Measurements from ENCODE around the gene CHODL. TPM values are rescaled to one million over a fixed set of nuclear protein-coding genes. Genes with fewer than 3 reads are reported as not detected.

CHODL gene
- total RNA-seq, 1 experiment from 2014 or later, result 3.4 TPM

DNA sequence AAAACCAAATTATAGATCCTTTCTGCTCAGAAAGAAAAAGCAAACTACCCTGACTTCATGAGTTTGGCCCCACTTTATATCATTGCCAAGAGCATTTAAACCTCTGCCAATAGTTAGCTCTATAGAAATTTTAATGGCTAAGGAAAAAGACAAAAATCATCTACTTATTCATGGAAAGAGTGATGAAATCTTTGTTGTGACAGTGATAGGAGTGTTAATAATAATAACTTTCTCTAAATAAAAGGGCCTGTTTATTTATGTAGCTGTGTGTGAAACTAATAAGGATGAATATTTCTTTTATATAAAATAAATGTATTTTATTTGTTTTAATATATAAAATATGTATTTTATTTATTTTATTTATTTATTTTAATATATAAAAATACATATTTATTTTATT, 6.4 kb downstream of the CHODL start:
- DNase-seq, result no peak
- H3K79me1 ChIP-seq (ENCODE audit: insufficient read depth, low read depth, low read length, poor library complexity, severe bottlenecking), result no peaks in the 10 kb centered on the region
- no peak overlapping the region for H4K5ac ChIP-seq (ENCODE audit: insufficient read length, low read depth, low read length)
- TF ChIP-seq, protein P1, sequence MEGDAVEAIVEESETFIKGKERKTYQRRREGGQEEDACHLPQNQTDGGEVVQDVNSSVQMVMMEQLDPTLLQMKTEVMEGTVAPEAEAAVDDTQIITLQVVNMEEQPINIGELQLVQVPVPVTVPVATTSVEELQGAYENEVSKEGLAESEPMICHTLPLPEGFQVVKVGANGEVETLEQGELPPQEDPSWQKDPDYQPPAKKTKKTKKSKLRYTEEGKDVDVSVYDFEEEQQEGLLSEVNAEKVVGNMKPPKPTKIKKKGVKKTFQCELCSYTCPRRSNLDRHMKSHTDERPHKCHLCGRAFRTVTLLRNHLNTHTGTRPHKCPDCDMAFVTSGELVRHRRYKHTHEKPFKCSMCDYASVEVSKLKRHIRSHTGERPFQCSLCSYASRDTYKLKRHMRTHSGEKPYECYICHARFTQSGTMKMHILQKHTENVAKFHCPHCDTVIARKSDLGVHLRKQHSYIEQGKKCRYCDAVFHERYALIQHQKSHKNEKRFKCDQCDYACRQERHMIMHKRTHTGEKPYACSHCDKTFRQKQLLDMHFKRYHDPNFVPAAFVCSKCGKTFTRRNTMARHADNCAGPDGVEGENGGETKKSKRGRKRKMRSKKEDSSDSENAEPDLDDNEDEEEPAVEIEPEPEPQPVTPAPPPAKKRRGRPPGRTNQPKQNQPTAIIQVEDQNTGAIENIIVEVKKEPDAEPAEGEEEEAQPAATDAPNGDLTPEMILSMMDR (conservative IDR thresholded peaks at IDR 0.05), result no peak
- no peak overlapping the region for H2BK12ac ChIP-seq (ENCODE audit: insufficient read length, low read depth, low read length)
- no peak overlapping the region for H3K27ac Mint-ChIP-seq
- H4K20me1 ChIP-seq (ENCODE audit: control insufficient read depth, insufficient read depth, insufficient read length), result no peaks in the 10 kb centered on the region
- no peak overlapping the region for H3K23ac ChIP-seq (ENCODE audit: insufficient read length, low read depth, low read length)
- no peaks in the 10 kb centered on the region for H3K79me2 ChIP-seq (ENCODE audit: insufficient read depth, low read length)
- no peak overlapping the region for H3K56ac ChIP-seq (ENCODE audit: insufficient read length, low read depth, low read length)
- no peak overlapping the region for H4K91ac ChIP-seq (ENCODE audit: insufficient read length, low read depth, low read length)
- no peak overlapping the region for H2AFZ ChIP-seq (ENCODE audit: low read length)
- H3K4ac ChIP-seq (ENCODE audit: low read depth, low read length), result no peak overlapping the region
- no peak overlapping the region for H2BK15ac ChIP-seq (ENCODE audit: low read depth, low read length)
- H3K9ac ChIP-seq (ENCODE audit: extremely low read depth, insufficient read length, low read length), result no peak overlapping the region
- no peak overlapping the region for H3K27ac ChIP-seq (ENCODE audit: insufficient read length, low read depth, low read length)
- no peak overlapping the region for H3K4me2 ChIP-seq (ENCODE audit: insufficient read depth, insufficient read length, low read length)
- no peaks in the 10 kb centered on the region for H3K4me1 ChIP-seq (ENCODE audit: insufficient read depth, low read length)
- H3K14ac ChIP-seq (ENCODE audit: insufficient read depth, low read length), result no peak overlapping the region
- no peak overlapping the region for H2AK5ac ChIP-seq (ENCODE audit: insufficient read length, low read length)
- H3K27me3 ChIP-seq (ENCODE audit: insufficient read depth, low read length), result no peaks in the 10 kb centered on the region
- no peak overlapping the region for H3K4me3 Mint-ChIP-seq
- H2BK5ac ChIP-seq (ENCODE audit: insufficient read length, low read length), result no peak overlapping the region
- H3K4me1 Mint-ChIP-seq, result no peaks in the 10 kb centered on the region
- no peak overlapping the region for H2BK120ac ChIP-seq (ENCODE audit: low read depth, low read length, poor library complexity, severe bottlenecking)
- H3K18ac ChIP-seq (ENCODE audit: insufficient read length, low read depth, low read length), result no peak overlapping the region
- H3K27me3 Mint-ChIP-seq (ENCODE audit: low read depth), result peaks cover 11% of the 10 kb centered on the region
- H3K9me3 Mint-ChIP-seq, result no peaks in the 10 kb centered on the region
- no peak overlapping the region for H2BK20ac ChIP-seq (ENCODE audit: low read depth, low read length, poor library complexity, severe bottlenecking)
- no peaks in the 10 kb centered on the region for H3K36me3 Mint-ChIP-seq (ENCODE audit: insufficient read depth in 1 of 3, low read depth in 3 of 3)
- H4K8ac ChIP-seq (replicated peaks; ENCODE audit: insufficient read length, low read depth, low read length), result no peak overlapping the region
- no peaks in the 10 kb centered on the region for H3K9me3 ChIP-seq (ENCODE audit: control insufficient read depth, low read depth, low read length)
- no peak overlapping the region for H3T11ph ChIP-seq (ENCODE audit: low read length)
- H3K23me2 ChIP-seq (ENCODE audit: insufficient read length, low read depth, low read length, poor library complexity, severe bottlenecking), result no peaks in the 10 kb centered on the region

Measured in H9 (cell line).